Measurements from ENCODE around the gene CNNM1. TPM values are rescaled to one million over a fixed set of nuclear protein-coding genes. Genes with fewer than 3 reads are reported as not detected.

Gene CNNM1
- total RNA-seq, 2 experiments from 2014 or later = 0.54 to 0.57 TPM

DNA sequence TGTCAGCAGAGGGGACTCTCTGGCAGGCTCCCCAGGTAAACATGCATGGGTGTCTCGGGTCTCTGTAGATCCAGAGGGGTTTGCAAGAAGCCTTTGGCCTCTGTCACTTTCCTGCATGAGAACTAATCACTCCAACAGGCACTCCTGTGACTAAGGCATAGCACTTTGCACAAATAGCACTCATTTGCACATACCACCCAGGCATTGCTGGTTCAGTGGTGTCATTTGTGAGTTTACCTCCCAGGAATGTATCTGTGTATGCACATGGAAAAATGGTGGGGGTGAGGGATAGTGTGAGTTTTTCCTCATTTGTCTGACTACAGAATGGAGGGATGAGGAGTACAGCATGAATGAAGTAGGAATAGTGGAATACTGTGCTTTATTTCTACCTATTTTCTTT, 39.5 kb downstream of the CNNM1 start:
- H3K27me3 Mint-ChIP-seq = peaks cover 60% of the 10 kb centered on the region
- CTCF ChIA-PET = no interaction called here

DNA sequence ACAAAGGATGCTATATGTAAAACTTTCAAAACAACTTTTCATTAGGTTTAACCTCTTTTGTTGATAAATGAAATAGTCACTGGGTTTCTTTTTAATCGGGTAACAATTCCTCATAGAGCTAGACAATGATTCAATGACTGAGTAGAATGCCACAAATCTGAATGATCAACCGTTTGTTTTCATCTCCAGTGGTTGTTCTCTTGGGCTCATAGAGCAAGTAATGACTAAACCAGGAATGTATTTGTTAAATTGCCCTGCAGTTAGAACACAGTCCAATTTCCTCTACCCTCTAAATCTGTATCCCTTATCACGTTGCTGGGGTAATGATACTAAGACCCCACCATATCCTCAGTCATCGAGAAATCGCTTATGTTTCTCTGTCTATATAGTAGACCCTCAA, 40.0 kb downstream of the CNNM1 start:
- Mint-ChIP-seq H3K27me3 (peaks cover 65% of the 10 kb centered on the region), H3K9me3 (no peaks in the 10 kb centered on the region), H3K4me3 (no peak overlapping the region), H3K4me1 (peaks cover 5% of the 10 kb centered on the region), H3K36me3 (ENCODE audit: low read depth) (no peaks in the 10 kb centered on the region), H3K27ac (no peak overlapping the region)
- ChIA-PET POLR2A (no interaction called here), CTCF (no interaction called here)
- DNase-seq = no peak

More for the DNA sequence above, 39.5 kb downstream of the CNNM1 start:
- no peak overlapping the region for H3K27ac Mint-ChIP-seq
- H3K36me3 Mint-ChIP-seq (ENCODE audit: low read depth) = no peaks in the 10 kb centered on the region
- POLR2A ChIA-PET = no interaction called here
- peaks cover 5% of the 10 kb centered on the region for H3K4me1 Mint-ChIP-seq
- no peaks in the 10 kb centered on the region for H3K9me3 Mint-ChIP-seq
- no peak for DNase-seq
- H3K4me3 Mint-ChIP-seq = no peak overlapping the region

DNA sequence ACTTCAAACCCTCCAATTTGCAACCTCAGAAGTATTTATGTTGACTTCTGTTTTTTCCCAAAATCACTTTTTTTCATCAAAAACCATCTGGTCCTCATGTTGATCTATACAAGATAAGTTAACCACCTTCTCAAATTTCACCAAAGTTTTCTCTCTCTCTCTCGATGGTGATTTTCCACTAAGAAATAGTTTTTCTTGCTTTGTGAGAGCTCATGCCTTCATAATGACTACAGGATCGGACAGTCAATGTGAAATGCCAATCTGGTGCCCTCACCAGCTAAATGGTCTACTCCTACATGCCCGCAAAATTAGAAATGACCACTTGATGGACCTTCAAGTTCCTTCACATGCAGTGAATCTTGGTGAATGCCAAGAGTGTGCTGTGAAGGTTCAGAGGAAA, 40.4 kb downstream of the CNNM1 start:
- H3K36me3 Mint-ChIP-seq (ENCODE audit: low read depth) = no peaks in the 10 kb centered on the region
- no peak overlapping the region for H3K4me3 Mint-ChIP-seq
- CTCF ChIA-PET = no interaction called here
- POLR2A ChIA-PET = no interaction called here
- H3K27me3 Mint-ChIP-seq = peaks cover 68% of the 10 kb centered on the region
- H3K27ac Mint-ChIP-seq = no peak overlapping the region
- DNase-seq = no peak
- H3K4me1 Mint-ChIP-seq = peaks cover 5% of the 10 kb centered on the region
- no peaks in the 10 kb centered on the region for H3K9me3 Mint-ChIP-seq

DNA sequence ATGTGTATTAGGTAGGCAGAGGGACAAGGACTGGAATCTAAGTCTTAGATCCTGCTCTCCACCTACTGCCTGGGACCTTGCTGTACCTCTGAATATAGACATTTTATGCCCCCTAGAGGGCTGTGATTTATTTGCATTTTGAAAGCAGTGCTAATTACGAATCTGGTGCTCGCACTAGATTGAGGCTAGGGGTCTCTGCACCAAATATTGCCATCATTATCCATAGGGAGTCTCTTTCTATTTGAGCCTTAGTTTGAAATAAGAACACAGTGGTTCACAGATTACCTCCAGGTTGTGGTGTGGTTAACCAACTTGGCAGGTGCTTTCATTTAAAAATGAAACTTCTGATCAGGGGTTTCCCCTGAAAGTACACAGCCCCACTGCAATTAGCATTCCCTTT, 41.8 kb downstream of the CNNM1 start:
- H3K4me3 Mint-ChIP-seq = no peak overlapping the region
- H3K27ac Mint-ChIP-seq = no peak overlapping the region
- peaks cover 5% of the 10 kb centered on the region for H3K4me1 Mint-ChIP-seq
- no peaks in the 10 kb centered on the region for H3K36me3 Mint-ChIP-seq (ENCODE audit: low read depth)
- ChIA-PET CTCF (no interaction called here), POLR2A (no interaction called here)
- DNase-seq = peak; percentile 44
- H3K9me3 Mint-ChIP-seq = no peaks in the 10 kb centered on the region
- H3K27me3 Mint-ChIP-seq = peaks cover 67% of the 10 kb centered on the region

DNA sequence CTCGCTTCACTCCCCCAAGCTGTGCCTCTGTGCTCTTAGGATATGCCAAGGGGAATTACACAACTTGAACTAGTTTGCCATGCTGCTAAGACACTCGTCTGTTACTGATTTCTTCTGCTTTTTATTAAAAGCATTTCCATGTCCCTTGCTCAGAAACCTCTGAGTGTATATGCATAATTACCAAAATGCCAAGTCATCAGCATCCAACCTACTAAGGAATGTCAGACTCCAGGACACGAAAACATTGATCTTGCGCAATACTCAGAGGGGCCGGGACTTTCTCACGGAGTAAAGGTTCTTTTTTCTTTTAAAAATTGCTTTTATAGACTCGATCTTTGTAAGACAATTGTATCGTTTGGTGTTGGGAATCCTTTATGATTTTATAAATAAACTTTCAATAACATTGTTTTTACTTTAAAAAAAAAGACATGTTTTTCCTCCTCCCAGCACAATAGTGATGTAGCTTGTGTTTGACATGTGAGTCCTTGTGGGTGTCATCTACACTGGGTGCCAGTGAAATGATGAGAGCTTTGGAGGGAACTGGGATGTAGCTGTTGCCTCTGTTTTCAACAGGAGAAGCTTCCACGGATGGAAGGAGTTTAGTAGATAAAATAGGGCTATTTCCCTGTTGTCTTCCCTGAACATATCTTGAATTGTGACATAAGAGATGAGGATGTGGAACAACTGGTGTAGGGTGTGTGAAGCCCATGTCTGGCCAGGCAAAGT, 43.6 kb downstream of the CNNM1 start:
- Mint-ChIP-seq H3K27me3 (peaks cover 58% of the 10 kb centered on the region), H3K36me3 (ENCODE audit: low read depth) (no peaks in the 10 kb centered on the region), H3K27ac (no peak overlapping the region), H3K4me1 (peaks cover 5% of the 10 kb centered on the region), H3K4me3 (no peak overlapping the region), H3K9me3 (no peaks in the 10 kb centered on the region)
- ChIA-PET CTCF (interaction anchor here (1.1 kb wide), 1 partner anchor 16 kb away, joined by 4 read pairs; no protein-coding TSS in a partner anchor), POLR2A (no interaction called here)
- DNase-seq = no peak

DNA sequence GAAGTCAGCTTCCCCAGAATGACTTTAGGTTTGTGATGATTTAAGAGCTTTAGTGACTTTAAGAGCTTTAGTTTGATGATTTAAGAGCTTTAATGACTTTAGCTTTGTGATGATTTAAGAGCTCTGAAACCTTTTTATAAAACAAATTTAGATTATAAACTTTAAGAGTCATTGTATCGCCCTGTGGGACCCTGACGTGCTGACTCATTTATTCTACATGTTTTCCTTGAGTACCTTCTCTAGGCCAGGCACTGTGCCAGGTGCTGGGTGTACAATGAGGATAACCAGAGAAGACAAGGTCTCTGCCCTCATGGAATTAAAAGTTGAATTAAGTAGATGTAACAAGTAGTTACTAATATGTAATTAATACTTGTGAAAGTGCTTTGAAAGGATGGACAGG, 45.4 kb downstream of the CNNM1 start:
- no peak overlapping the region for H3K4me3 Mint-ChIP-seq
- H3K4me1 Mint-ChIP-seq = peaks cover 5% of the 10 kb centered on the region
- H3K27me3 Mint-ChIP-seq = peaks cover 54% of the 10 kb centered on the region
- DNase-seq = no peak
- H3K9me3 Mint-ChIP-seq = no peaks in the 10 kb centered on the region
- H3K36me3 Mint-ChIP-seq (ENCODE audit: low read depth) = no peaks in the 10 kb centered on the region
- ChIA-PET CTCF (interaction anchor here (0.6 kb wide), 1 partner anchor 1488 kb away, joined by 3 read pairs; no protein-coding TSS in a partner anchor), POLR2A (no interaction called here)
- no peak overlapping the region for H3K27ac Mint-ChIP-seq

DNA sequence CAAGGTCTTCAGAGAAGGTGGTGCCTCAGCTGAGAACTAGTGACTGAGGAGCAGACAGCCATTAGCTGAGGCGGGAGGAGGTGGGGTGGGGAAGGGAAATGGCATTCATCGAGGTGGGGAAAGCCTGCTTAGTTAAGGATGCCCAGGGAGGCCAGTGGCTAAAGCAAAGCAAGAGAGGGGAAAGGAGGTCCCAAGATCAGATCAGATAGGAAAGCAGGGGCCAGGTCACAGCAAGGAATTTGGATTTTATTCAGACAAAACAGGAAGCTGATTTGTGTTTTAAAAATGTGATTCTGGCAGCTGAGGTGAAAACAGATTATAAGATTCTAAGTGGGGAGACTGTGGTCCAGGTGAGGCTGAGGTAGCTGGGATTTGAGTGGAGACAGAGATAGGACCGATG, 45.8 kb downstream of the CNNM1 start:
- no peak for DNase-seq
- ChIA-PET POLR2A (no interaction called here), CTCF (no interaction called here)
- Mint-ChIP-seq H3K36me3 (ENCODE audit: low read depth) (no peaks in the 10 kb centered on the region), H3K4me3 (no peak overlapping the region), H3K4me1 (peaks cover 5% of the 10 kb centered on the region), H3K27ac (no peak overlapping the region), H3K27me3 (peaks cover 49% of the 10 kb centered on the region), H3K9me3 (no peaks in the 10 kb centered on the region)

DNA sequence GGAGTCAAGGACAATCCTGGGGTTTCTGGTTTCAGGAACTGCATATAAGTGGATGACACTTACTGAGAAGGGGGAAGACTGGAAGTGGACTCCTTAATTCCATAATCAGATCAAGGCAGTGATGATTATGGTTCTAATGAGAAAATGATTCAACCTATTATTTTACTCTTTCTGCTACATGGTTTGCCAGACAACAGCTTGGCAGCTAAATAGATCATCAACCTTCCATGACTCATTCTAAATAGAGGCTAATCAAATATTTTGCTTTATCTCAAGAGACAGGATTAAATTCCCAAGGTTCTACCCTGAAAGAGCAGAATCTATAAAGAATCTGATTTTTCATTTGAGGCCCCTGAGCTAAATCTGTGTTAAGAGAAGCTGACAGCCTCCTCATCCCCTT, 46.3 kb downstream of the CNNM1 start:
- CTCF ChIA-PET = no interaction called here
- peaks cover 46% of the 10 kb centered on the region for H3K27me3 Mint-ChIP-seq

DNA sequence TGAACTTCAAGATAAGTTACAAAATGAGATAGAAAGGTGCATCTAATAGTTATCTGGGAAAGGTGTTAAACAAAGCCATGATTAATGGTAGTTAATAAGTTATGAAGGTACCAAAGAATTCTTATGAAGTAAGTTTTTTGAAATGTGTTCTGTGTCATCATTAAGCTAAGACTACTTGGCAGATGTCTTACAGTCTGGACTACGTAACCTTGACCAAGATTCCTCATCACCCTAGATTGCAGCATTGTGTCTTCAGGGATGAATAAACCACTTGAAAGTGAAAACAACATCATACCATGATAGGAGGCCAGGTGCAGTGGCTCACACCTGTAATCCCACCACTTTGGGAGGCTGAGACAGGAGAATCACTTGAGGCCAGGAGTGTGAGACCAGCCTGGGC, 53.0 kb downstream of the CNNM1 start:
- CTCF ChIA-PET = interaction anchor here (1.2 kb wide), 1 partner anchor 10 kb away, joined by 5 read pairs; no protein-coding TSS in a partner anchor

More for the DNA sequence above, 46.3 kb downstream of the CNNM1 start:
- DNase-seq = no peak
- Mint-ChIP-seq H3K4me1 (peaks cover 5% of the 10 kb centered on the region), H3K9me3 (no peaks in the 10 kb centered on the region), H3K4me3 (no peak overlapping the region), H3K36me3 (ENCODE audit: low read depth) (no peaks in the 10 kb centered on the region), H3K27ac (no peak overlapping the region)
- POLR2A ChIA-PET = no interaction called here

DNA sequence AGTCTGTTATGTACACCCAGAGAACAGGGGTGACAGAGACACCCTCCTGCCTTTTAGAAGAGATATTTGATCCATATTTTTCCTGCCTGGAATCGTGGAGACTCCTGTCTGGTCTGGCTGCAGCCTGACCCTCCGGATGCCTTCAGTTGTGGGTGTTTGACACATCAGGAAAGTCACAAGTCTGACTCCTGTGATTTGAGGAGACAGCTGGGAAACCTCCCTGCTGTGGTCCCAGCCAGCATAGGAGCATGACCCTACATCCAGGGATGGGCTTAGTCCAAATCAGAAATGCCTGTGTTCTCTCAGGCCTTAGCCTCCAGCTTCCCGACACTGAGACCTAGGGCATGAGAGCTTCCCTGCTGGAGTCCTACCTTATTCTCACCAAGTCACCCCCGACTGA, 57.9 kb downstream of the CNNM1 start:
- DNase-seq = no peak
- CTCF ChIA-PET = no interaction called here
- POLR2A ChIA-PET = no interaction called here
- Mint-ChIP-seq H3K4me1 (no peaks in the 10 kb centered on the region), H3K27me3 (peaks cover 6% of the 10 kb centered on the region), H3K9me3 (no peaks in the 10 kb centered on the region), H3K4me3 (no peak overlapping the region), H3K36me3 (ENCODE audit: low read depth) (no peaks in the 10 kb centered on the region), H3K27ac (no peak overlapping the region)

More for the DNA sequence above, 53.0 kb downstream of the CNNM1 start:
- DNase-seq = no peak
- Mint-ChIP-seq H3K27ac (no peak overlapping the region), H3K4me1 (no peaks in the 10 kb centered on the region), H3K27me3 (peaks cover 14% of the 10 kb centered on the region), H3K36me3 (ENCODE audit: low read depth) (no peaks in the 10 kb centered on the region), H3K9me3 (no peaks in the 10 kb centered on the region), H3K4me3 (no peak overlapping the region)
- POLR2A ChIA-PET = no interaction called here

DNA sequence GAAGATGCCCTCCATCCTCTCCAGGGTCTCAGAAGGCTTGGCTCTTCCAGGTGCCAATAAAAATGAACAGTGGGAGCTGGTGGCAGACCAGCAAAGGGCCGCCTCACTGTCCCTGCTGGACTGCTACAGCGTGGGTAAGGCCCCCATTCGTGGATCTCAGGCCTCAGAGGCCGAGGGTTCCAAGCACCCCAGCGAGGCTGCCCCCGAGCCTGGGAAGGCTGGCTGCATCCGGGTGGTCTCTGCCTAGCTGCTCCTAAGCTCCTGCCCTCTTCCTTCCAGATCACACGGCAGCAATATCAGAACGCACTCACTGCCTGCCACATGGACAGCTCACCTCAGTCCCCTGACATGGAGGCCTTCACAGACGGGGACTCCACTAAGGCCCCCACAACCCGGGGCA, 58.4 kb downstream of the CNNM1 start:
- ChIA-PET POLR2A (no interaction called here), CTCF (interaction anchor here (1.4 kb wide), 1 partner anchor 154 kb away, joined by 3 read pairs; no protein-coding TSS in a partner anchor)
- Mint-ChIP-seq H3K4me3 (no peak overlapping the region), H3K36me3 (ENCODE audit: low read depth) (no peaks in the 10 kb centered on the region), H3K9me3 (no peaks in the 10 kb centered on the region), H3K27me3 (peaks cover 4% of the 10 kb centered on the region), H3K27ac (no peak overlapping the region), H3K4me1 (peaks cover 1% of the 10 kb centered on the region)
- no peak for DNase-seq

DNA sequence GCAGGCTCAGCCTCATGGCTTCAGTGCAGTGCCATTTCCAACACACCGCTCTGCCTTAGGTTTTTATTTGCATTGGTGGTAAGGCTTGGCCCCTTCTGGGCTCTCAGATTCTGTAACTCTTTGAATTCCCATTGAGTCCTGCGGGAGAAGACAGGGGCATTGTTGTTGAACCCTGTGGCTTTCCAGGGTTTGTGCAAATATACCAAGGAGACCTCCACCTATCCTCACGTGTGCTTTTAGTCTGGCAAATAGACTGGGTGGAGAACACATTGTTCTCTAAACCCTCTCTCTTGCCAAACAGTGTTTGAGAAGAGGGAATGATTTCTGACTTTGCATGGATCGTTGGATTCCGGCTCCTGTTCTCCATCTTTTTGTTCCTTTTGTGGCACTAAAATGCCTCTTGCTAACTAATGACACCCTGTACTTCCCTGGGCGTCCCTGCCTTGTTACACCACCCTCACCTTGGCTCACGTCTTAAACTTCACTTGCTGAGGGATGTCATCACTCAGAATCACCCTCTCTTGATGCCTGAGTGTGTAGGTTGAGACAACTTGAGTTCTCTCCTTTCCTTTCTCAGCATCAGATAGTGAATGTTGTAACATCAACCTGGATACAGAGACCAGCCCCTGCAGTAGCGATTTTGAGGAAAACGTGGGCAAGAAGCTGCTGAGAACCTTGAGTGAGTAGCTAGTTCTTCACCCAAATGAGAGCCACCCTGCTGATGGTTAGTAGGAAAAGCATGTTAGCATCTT, 60.7 kb downstream of the CNNM1 start:
- peaks cover 4% of the 10 kb centered on the region for H3K27me3 Mint-ChIP-seq
- no peaks in the 10 kb centered on the region for H3K36me3 Mint-ChIP-seq (ENCODE audit: low read depth)
- no peaks in the 10 kb centered on the region for H3K9me3 Mint-ChIP-seq
- POLR2A ChIA-PET = no interaction called here
- no peak overlapping the region for H3K4me3 Mint-ChIP-seq
- CTCF ChIA-PET = interaction anchor here (0.6 to 0.7 kb wide), 2 partner anchors 623 to 1703 kb away, joined by 3 to 5 read pairs; no protein-coding TSS in a partner anchor
- DNase-seq = no peak
- H3K27ac Mint-ChIP-seq = no peak overlapping the region
- H3K4me1 Mint-ChIP-seq = peaks cover 6% of the 10 kb centered on the region

DNA sequence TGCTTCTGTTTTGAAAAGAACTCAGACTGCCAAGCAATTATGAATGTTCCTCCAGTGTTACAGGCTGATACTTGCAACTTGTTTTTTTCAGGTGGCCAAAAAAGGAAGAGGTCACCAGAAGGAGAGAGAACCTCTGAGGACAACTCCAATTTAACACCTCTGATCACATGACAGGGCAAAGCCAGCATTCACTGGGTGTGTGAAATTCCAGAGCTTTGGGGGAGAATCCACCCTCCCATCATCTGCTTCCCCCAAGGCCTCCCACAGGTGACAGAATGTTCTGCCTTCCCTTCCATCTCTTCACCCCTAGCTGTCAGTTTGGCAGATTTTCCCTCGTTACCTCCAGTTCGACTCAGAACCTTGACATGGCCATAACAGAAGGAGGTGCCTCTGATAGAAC, 62.2 kb downstream of the CNNM1 start:
- Mint-ChIP-seq H3K4me1 (peaks cover 14% of the 10 kb centered on the region), H3K27me3 (no peaks in the 10 kb centered on the region), H3K4me3 (no peak overlapping the region), H3K27ac (no peak overlapping the region), H3K36me3 (ENCODE audit: low read depth) (no peaks in the 10 kb centered on the region), H3K9me3 (no peaks in the 10 kb centered on the region)
- ChIA-PET POLR2A (no interaction called here), CTCF (interaction anchor here (1.6 kb wide), 1 partner anchor 9 kb away, joined by 5 read pairs; no protein-coding TSS in a partner anchor)
- no peak for DNase-seq

All from activated CD4-positive, alpha-beta T cell treated with anti-CD3 and anti-CD28 coated beads, Interleukin-2, amount 10 ng/mL, durations not matched to agents 7 days and 5 days (primary cell).